Erythroblast (primary cell): ENCODE data around the gene PLPPR1.

ENCODE experiments used
- GATA1 ChIP-seq: IDR thresholded peaks from 2 replicates; pipeline ENCODE4 v1.6.1; 2011; ENCODE audit warnings: low read depth, mild to moderate bottlenecking, control low read depth, low read length, moderate library complexity
- POLR2A ChIP-seq: IDR thresholded peaks from 2 replicates; pipeline ENCODE4 v1.6.1; 2011; ENCODE audit warnings: mild to moderate bottlenecking, low read length

DNA sequence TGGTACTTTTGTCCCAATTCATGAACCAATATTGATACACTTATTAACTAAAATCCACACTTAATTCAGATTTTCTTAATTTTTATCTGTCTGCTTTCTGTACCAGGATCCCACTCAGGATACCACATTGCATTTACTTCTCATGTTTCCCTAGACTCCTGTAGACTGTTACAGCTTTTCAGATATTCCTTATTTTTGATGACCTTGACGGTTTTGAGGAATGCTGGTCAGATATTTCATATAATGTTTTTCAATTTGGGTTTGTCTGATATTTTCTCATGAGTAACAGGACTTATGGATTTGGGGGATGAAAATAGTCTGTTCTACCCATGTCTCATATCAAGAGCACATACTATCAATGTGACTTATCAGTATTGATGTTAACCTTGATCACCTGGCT lies 37.4 kb downstream of the PLPPR1 start:
- TF ChIP-seq POLR2A (no peak), GATA1 (no peak)
